ENCODE data around the gene FLRT1.

Gene FLRT1

GRCh38 chr11:64053699-64054098, 18.0 kb downstream of the FLRT1 start:
- no peak for TF ChIP-seq CTCF (IDR thresholded peaks at IDR 0.05; ENCODE audit: low read depth, low read length)
- no peak for DNase-seq (ENCODE audit: low read depth in 2 of 2)
- H3K4me3 ChIP-seq (replicated peaks in 1 of 2; ENCODE audit: low read depth in 2 of 2, low read length in 2 of 2): no peak overlapping the region

GRCh38 chr11:64055077-64055476, 19.3 kb downstream of the FLRT1 start:
- no peak overlapping the region for H3K4me3 ChIP-seq (replicated peaks in 1 of 2; ENCODE audit: low read depth in 2 of 2, low read length in 2 of 2)
- TF ChIP-seq CTCF (IDR thresholded peaks at IDR 0.05; ENCODE audit: low read depth, low read length): no peak
- no peak for DNase-seq (ENCODE audit: low read depth in 2 of 2)

- TF ChIP-seq CTCF (IDR thresholded peaks at IDR 0.05; ENCODE audit: low read depth, low read length): no peak
- DNase-seq (ENCODE audit: low read depth in 2 of 2): no peak
- H3K4me3 ChIP-seq (replicated peaks in 1 of 2; ENCODE audit: low read depth in 2 of 2, low read length in 2 of 2): no peak overlapping the region
Measured at GRCh38 chr11:64056213-64056785, 20.6 kb downstream of the FLRT1 start.

GRCh38 chr11:64056861-64057260, 21.1 kb downstream of the FLRT1 start:
- H3K4me3 ChIP-seq (replicated peaks in 1 of 2; ENCODE audit: low read depth in 2 of 2, low read length in 2 of 2): no peak overlapping the region
- TF ChIP-seq CTCF (IDR thresholded peaks at IDR 0.05; ENCODE audit: low read depth, low read length): no peak
- no peak for DNase-seq (ENCODE audit: low read depth in 2 of 2)

GRCh38 chr11:64057890-64058289, 22.2 kb downstream of the FLRT1 start:
- no peak for TF ChIP-seq CTCF (IDR thresholded peaks at IDR 0.05; ENCODE audit: low read depth, low read length)
- DNase-seq (ENCODE audit: low read depth in 2 of 2): no peak

GRCh38 chr11:64058494-64058893, 22.8 kb downstream of the FLRT1 start:
- peak in 1 of 2 donors; percentile 34 for DNase-seq (ENCODE audit: low read depth in 2 of 2)
- TF ChIP-seq CTCF (IDR thresholded peaks at IDR 0.05; ENCODE audit: low read depth, low read length): no peak
- no peak overlapping the region for H3K4me3 ChIP-seq (replicated peaks in 1 of 2; ENCODE audit: low read depth in 2 of 2, low read length in 2 of 2)

More at GRCh38 chr11:64057890-64058289, 22.2 kb downstream of the FLRT1 start:
- no peak overlapping the region for H3K4me3 ChIP-seq (replicated peaks in 1 of 2; ENCODE audit: low read depth in 2 of 2, low read length in 2 of 2)

Measured in cardiac fibroblast (primary cell).